Measurements from ENCODE around the gene CROCC. TPM values are rescaled to one million over a fixed set of nuclear protein-coding genes. Genes with fewer than 3 reads are reported as not detected.
"Not testable (repeated sequence)": the region's sequence is repeated elsewhere in the genome, so short reads cannot be mapped to it uniquely, and the experiment has no call there.

The CROCC gene
- total and polyA plus RNA-seq, 4 donors: 14.7 to 58.3 (median 43.8) TPM

DNA sequence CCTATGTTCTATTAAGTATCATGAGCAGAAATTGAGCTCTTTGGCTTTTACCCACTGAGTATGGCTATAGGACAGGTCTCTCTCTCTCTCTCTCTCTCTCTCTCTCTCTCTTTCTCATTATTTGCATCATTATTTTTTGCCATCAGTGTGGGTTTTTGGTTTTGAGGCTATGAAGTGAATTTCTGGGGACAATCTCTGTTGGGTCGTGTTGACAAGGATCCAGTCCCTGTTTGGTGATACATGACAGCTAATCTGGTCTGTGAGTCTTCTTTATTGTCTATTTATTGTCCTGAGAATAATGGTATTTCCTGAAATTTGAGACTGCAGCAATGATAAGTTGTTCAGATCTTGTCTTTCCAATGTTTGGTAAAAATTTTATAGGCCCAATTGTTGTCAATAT, 24.1 kb upstream of the CROCC start:
- not testable (repeated sequence) for H3K4me3 ChIP-seq (ENCODE audit: low read depth, low read length); H3K27ac ChIP-seq (ENCODE audit: low read depth, low read length); H3K4me1 ChIP-seq (ENCODE audit: control insufficient read depth, insufficient read depth, low read length); H3K9me3 ChIP-seq (ENCODE audit: control insufficient read depth, insufficient read depth, low read length); H3K36me3 ChIP-seq (ENCODE audit: control insufficient read depth, insufficient read depth, low read length); DNase-seq (ENCODE audit: low read depth in 4 of 6, low spot score in 6 of 6); H3K27me3 ChIP-seq (ENCODE audit: control insufficient read depth, insufficient read depth, low read length)
- WGBS (ENCODE audit: insufficient coverage): no CpG with 5 or more reads among the region's 1 CpG

- not testable (repeated sequence) for H3K9me3 ChIP-seq (ENCODE audit: control insufficient read depth, insufficient read depth, low read length); H3K27me3 ChIP-seq (ENCODE audit: control insufficient read depth, insufficient read depth, low read length); H3K27ac ChIP-seq (ENCODE audit: low read depth, low read length); H3K4me3 ChIP-seq (ENCODE audit: low read depth, low read length); DNase-seq (ENCODE audit: low read depth in 4 of 6, low spot score in 6 of 6); H3K36me3 ChIP-seq (ENCODE audit: control insufficient read depth, insufficient read depth, low read length)
- H3K4me1 ChIP-seq (ENCODE audit: control insufficient read depth, insufficient read depth, low read length): peaks cover 14% of the 10 kb centered on the region
Observed at GRCh38 chr1:16898298-16898697, 23.4 kb upstream of the CROCC start.

GRCh38 chr1:16899020-16899419, 22.7 kb upstream of the CROCC start:
- H3K4me1 ChIP-seq (ENCODE audit: control insufficient read depth, insufficient read depth, low read length): peaks cover 18% of the 10 kb centered on the region
- whole genome bisulfite sequencing (ENCODE audit: insufficient coverage): 92% methylated on average over 2 of the region's 2 CpGs
- not testable (repeated sequence) for H3K36me3 ChIP-seq (ENCODE audit: control insufficient read depth, insufficient read depth, low read length); H3K27ac ChIP-seq (ENCODE audit: low read depth, low read length); H3K4me3 ChIP-seq (ENCODE audit: low read depth, low read length); H3K27me3 ChIP-seq (ENCODE audit: control insufficient read depth, insufficient read depth, low read length); DNase-seq (ENCODE audit: low read depth in 4 of 6, low spot score in 6 of 6); H3K9me3 ChIP-seq (ENCODE audit: control insufficient read depth, insufficient read depth, low read length)

DNA sequence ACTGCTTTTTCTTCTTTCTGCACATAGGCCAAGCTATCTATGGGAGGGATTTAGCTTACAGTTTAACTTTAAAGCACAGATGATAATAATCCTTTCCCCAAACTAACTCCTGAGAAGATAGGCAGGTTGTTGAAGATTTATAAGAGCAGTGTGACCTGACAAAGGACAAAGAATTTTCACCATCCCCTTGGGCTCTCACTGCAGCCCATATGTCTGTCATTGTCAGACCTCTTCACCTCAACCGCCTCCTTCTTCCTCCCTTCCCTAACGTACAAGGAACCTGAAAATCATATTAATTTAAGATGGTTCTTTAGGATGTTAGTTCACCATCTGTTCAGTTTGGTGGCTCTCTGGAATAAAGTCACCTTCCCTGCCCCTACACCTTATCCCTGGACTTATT, 21.0 kb upstream of the CROCC start:
- Histone ChIP-seq H3K4me3 (ENCODE audit: low read depth, low read length) (no peak overlapping the region), H3K36me3 (ENCODE audit: control insufficient read depth, insufficient read depth, low read length) (no peaks in the 10 kb centered on the region), H3K27me3 (ENCODE audit: control insufficient read depth, insufficient read depth, low read length) (no peaks in the 10 kb centered on the region), H3K27ac (ENCODE audit: low read depth, low read length) (no peak overlapping the region), H3K9me3 (ENCODE audit: control insufficient read depth, insufficient read depth, low read length) (no peaks in the 10 kb centered on the region), H3K4me1 (ENCODE audit: control insufficient read depth, insufficient read depth, low read length) (peaks cover 24% of the 10 kb centered on the region)
- DNase-seq (ENCODE audit: low read depth in 4 of 6, low spot score in 6 of 6): no peak
- no CpG with 5 or more reads among the region's 2 CpGs for WGBS (ENCODE audit: insufficient coverage)

DNA sequence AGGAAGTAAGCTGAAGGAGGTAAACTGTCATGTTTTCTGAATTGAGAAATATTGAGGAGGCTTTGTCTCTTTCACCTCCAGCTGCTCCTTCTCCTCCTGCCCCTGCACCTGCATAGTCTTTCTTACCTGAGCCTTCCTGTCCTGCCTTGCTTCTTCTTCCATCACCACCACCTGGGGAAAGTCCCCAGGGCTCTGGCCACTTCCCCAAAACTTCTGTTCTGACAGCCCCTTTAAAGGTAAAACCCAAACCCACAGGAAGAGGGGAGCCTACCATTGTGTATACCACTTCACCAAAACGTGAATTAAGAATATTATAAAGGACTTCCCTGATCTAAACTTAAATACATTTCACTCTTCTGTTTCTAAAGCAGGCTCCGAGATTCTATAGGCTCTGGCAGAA, 20.4 kb upstream of the CROCC start:
- H3K4me1 ChIP-seq (ENCODE audit: control insufficient read depth, insufficient read depth, low read length): peaks cover 30% of the 10 kb centered on the region
- H3K27ac ChIP-seq (ENCODE audit: low read depth, low read length); DNase-seq (ENCODE audit: low read depth in 4 of 6, low spot score in 6 of 6); H3K4me3 ChIP-seq (ENCODE audit: low read depth, low read length); H3K9me3 ChIP-seq (ENCODE audit: control insufficient read depth, insufficient read depth, low read length); H3K36me3 ChIP-seq (ENCODE audit: control insufficient read depth, insufficient read depth, low read length); H3K27me3 ChIP-seq (ENCODE audit: control insufficient read depth, insufficient read depth, low read length): not testable (repeated sequence)
- WGBS (ENCODE audit: insufficient coverage): no CpG with 5 or more reads among the region's 2 CpGs

GRCh38 chr1:16903054-16903453, 18.7 kb upstream of the CROCC start:
- DNase-seq (ENCODE audit: low read depth in 4 of 6, low spot score in 6 of 6): no peak
- Histone ChIP-seq H3K4me1 (ENCODE audit: control insufficient read depth, insufficient read depth, low read length) (peaks cover 28% of the 10 kb centered on the region), H3K9me3 (ENCODE audit: control insufficient read depth, insufficient read depth, low read length) (no peaks in the 10 kb centered on the region), H3K36me3 (ENCODE audit: control insufficient read depth, insufficient read depth, low read length) (no peaks in the 10 kb centered on the region), H3K4me3 (ENCODE audit: low read depth, low read length) (no peak overlapping the region), H3K27me3 (ENCODE audit: control insufficient read depth, insufficient read depth, low read length) (no peaks in the 10 kb centered on the region), H3K27ac (ENCODE audit: low read depth, low read length) (peak overlapping the region; percentile 99)
- 64% methylated on average over 1 of the region's 2 CpGs for WGBS (ENCODE audit: insufficient coverage)

- Histone ChIP-seq H3K4me1 (ENCODE audit: control insufficient read depth, insufficient read depth, low read length) (peaks cover 28% of the 10 kb centered on the region), H3K27me3 (ENCODE audit: control insufficient read depth, insufficient read depth, low read length) (no peaks in the 10 kb centered on the region), H3K36me3 (ENCODE audit: control insufficient read depth, insufficient read depth, low read length) (no peaks in the 10 kb centered on the region), H3K4me3 (ENCODE audit: low read depth, low read length) (peak overlapping the region; percentile 63), H3K9me3 (ENCODE audit: control insufficient read depth, insufficient read depth, low read length) (no peaks in the 10 kb centered on the region), H3K27ac (ENCODE audit: low read depth, low read length) (peak overlapping the region; percentile 99)
- no peak for DNase-seq (ENCODE audit: low read depth in 4 of 6, low spot score in 6 of 6)
Observed at GRCh38 chr1:16903458-16903796, 18.3 kb upstream of the CROCC start.

GRCh38 chr1:16904560-16905109, 17.1 kb upstream of the CROCC start:
- Histone ChIP-seq H3K27me3 (ENCODE audit: control insufficient read depth, insufficient read depth, low read length) (no peaks in the 10 kb centered on the region), H3K9me3 (ENCODE audit: control insufficient read depth, insufficient read depth, low read length) (no peaks in the 10 kb centered on the region), H3K36me3 (ENCODE audit: control insufficient read depth, insufficient read depth, low read length) (no peaks in the 10 kb centered on the region), H3K4me3 (ENCODE audit: low read depth, low read length) (peak overlapping the region; percentile 63), H3K4me1 (ENCODE audit: control insufficient read depth, insufficient read depth, low read length) (peaks cover 28% of the 10 kb centered on the region), H3K27ac (ENCODE audit: low read depth, low read length) (peak overlapping the region; percentile 99)
- WGBS (ENCODE audit: insufficient coverage): 0% methylated on average over 27 of the region's 27 CpGs
- DNase-seq (ENCODE audit: low read depth in 4 of 6, low spot score in 6 of 6): peak; percentile 92 to 100 (median 99)

DNA sequence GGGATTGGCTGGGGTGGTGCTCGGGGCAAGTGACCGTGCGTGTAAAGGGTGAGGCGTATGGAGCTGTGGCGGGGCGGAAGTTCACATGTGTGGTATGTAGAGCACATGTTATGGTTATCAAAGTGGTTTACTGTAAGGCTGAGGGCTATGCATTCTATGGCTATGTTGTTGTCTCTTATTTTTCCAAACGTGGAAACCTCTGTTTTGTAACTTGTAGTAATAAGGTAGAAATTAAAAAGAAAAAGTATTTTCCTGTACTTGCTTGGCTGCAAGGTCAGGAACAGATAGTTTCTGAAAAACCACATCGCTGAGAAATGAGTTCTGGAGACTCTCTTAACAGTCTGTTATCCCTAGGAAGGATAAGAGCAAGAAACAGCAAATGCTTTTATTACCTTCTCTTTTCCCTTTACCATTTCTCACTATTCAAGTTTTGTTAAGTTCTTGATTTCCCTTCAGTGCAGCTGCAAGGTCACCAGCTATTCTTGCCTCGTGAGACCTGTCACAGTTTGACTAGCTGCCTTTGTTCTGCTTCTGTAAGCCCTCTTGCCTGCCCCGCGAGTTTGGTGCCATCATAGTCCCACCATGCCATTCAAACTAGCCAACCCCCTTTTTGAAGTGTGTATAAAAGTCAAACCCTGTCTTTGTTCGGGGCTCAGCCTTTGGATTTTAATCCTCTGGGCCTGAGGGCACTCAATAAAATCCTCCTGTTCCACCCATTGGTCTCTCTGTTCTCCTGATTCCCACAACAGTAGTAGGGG, 16.4 kb upstream of the CROCC start:
- peaks cover 28% of the 10 kb centered on the region for H3K4me1 ChIP-seq (ENCODE audit: control insufficient read depth, insufficient read depth, low read length)
- 1% methylated on average over 12 of the region's 12 CpGs for WGBS (ENCODE audit: insufficient coverage)
- no peaks in the 10 kb centered on the region for H3K36me3 ChIP-seq (ENCODE audit: control insufficient read depth, insufficient read depth, low read length)
- H3K27me3 ChIP-seq (ENCODE audit: control insufficient read depth, insufficient read depth, low read length): no peaks in the 10 kb centered on the region
- H3K4me3 ChIP-seq (ENCODE audit: low read depth, low read length): peak overlapping the region; percentile 63
- peak overlapping the region; percentile 99 for H3K27ac ChIP-seq (ENCODE audit: low read depth, low read length)
- DNase-seq (ENCODE audit: low read depth in 4 of 6, low spot score in 6 of 6): peak in 2 of 6 donors; percentile 84 to 89
- no peaks in the 10 kb centered on the region for H3K9me3 ChIP-seq (ENCODE audit: control insufficient read depth, insufficient read depth, low read length)
